NB4 (cell line): Measurements from ENCODE around the gene OR1I1.

ENCODE experiments used
- CTCF ChIP-seq: IDR thresholded peaks from one replicate; pipeline ENCODE4 v1.5.1; 2012; ENCODE audit warnings: low read depth, low read length
- MYC ChIP-seq: IDR thresholded peaks from 2 replicates; pipeline ENCODE4 v1.6.1; 2011; ENCODE audit warnings: low read depth, low read length
- POLR2A ChIP-seq: IDR thresholded peaks from 2 replicates; pipeline ENCODE4 v1.6.1; 2011; ENCODE audit warnings: mild to moderate bottlenecking; ENCODE audit not compliant: insufficient read length; ENCODE audit errors: extremely low read depth

GRCh38 chr19:15045506-15045905 is 36.5 kb upstream of the OR1I1 start:
- TF ChIP-seq POLR2A (no peak), CTCF (no peak), MYC (no peak)
